Breast epithelium (tissue), 4 donors: ENCODE results near the gene RPS24. TPM values are rescaled to one million over a fixed set of nuclear protein-coding genes. Genes with fewer than 3 reads are reported as not detected.

Source experiments
- DNase-seq, 2 donors: peaks; one replicate each; pipeline ENCODE4 v3.0.0-alpha.2; 2019; ENCODE audit warnings: low spot score in 2 of 2
- H3K27ac ChIP-seq, 2 donors: fragments of 200-600 bp; sonication (generic) in 1 of 2; one replicate each; pipeline ENCODE4 v1.5.1; 2016 to 2019; ENCODE audit warnings: mild to moderate bottlenecking in 1 of 2
- H3K27me3 ChIP-seq, 2 donors: fragments of 200-600 bp; sonication (generic) in 1 of 2; one replicate each; pipeline versions ENCODE4 v1.5.1 to v1.6.0; 2017 to 2019; ENCODE audit warnings: control low read depth in 1 of 2, mild to moderate bottlenecking in 1 of 2
- H3K36me3 ChIP-seq: fragments of 200-600 bp; one replicate; pipeline ENCODE4 v1.5.1; 2019
- H3K4me1 ChIP-seq, 2 donors: fragments of 200-600 bp; sonication (generic); one replicate each; pipeline ENCODE4 v1.5.1; 2016 to 2019; ENCODE audit warnings: control low read depth in 1 of 2
- H3K4me3 ChIP-seq, 3 donors: fragments of 200-600 bp; sonication (generic); 1 replicate in 2 of 3; 2 replicates in 1 of 3; pipeline ENCODE4 v1.5.1; 2016 to 2019; ENCODE audit warnings: mild to moderate bottlenecking in 3 of 3, moderate library complexity in 2 of 3
- H3K9me3 ChIP-seq, 2 donors: fragments of 200-600 bp; sonication (generic) in 1 of 2; one replicate each; pipeline ENCODE4 v1.5.1; 2016 to 2019; ENCODE audit warnings: control low read depth in 1 of 2
- POLR2A ChIP-seq: fragments of 450-650 bp; IDR thresholded peaks from one replicate; pipeline ENCODE4 v1.6.1; 2016; ENCODE audit warnings: antibody characterized with exemption, mild to moderate bottlenecking, moderate library complexity
- POLR2AphosphoS5 ChIP-seq, 3 donors: sonication (generic); formaldehyde crosslinking; IDR thresholded peaks; one replicate each; pipeline ENCODE4 v1.6.1; 2017; ENCODE audit warnings: antibody characterized with exemption in 3 of 3
- intact Hi-C: fragments of 100-400 bp; cut with DNase I; formaldehyde crosslinking; loops from one replicate; pipeline ENCODE4 v1.15.1; 2023; ENCODE audit warnings: low total_unique reads
- total RNA-seq, 3 donors: library from RNA; depleted of rRNA; stranded (reverse); fragments of >200 nt; gene quantifications; one replicate each; pipeline ENCODE4 v1.1.0, GENCODE V29; 2016
- TF ChIP-seq, protein P1 (sequence below), 3 donors: fragments of 450-650 bp; IDR thresholded peaks; one replicate each; pipeline ENCODE4 v1.5.1; 2016 to 2017; ENCODE audit warnings: antibody characterized with exemption in 3 of 3, mild to moderate bottlenecking in 3 of 3, moderate library complexity in 3 of 3

Gene RPS24
- total RNA-seq, 3 donors from 2014 or later: 2,814 to 3,927 (median 3,251) TPM

DNA sequence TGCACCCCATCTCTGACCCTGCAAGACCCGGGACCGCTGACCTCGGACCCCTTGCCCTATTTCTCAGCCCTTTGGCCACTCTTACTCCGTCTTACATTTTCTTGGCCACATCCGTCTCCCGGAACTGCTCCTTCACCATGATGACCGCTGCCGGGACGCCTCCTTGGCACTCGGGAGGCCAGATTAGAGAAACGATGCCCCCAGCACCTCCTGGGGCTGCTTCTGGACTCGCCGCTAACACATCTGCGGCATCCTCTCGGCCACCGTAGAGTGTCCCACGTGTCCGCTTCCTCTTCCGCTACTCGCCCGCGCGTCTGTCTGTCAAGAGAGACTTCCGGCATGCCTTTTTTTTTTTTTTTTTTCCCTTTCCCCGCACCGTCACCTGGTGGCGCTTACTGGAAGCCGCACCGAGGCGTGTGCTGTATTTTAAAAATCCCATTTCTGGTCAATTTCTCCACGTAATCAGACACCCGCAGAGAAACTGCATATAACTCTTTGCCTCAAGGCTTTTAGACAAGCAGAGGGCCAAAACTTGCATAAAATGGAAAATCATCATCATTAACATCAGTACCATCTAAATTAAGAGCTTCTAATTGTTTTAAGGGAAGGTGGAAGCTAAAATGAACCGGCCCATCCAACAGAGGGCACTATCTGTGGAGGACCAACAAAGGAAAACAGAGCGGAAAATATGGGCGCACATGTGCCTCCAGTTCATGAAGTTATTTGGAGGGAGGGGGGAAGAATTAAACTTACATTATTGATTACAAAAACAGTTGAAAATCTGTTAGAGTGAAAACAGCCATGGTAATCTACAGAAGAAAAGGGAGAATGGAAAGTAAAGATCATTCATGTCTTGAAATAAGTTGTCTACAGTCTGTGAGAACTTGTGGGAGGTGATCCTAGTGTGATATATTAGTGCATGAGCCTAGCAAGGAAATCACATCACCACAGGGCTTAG lies 4.1 kb upstream of the RPS24 start, which contains the start of gene POLR3A:
Gene POLR3A, minus strand, starts transcription at position 247 of the 958 bp plus-strand sequence. Its CDS starts 108 bp downstream, at position 139.
- Histone ChIP-seq H3K4me3 (peak within 1 kb of the TSS; percentile 64 to 88 (median 87)), H3K4me1 (peaks cover 4 to 9% of the 10 kb centered on the region in 2 donors), H3K27me3 (no peaks in the 10 kb centered on the region), H3K27ac (peak within 1 kb of the TSS; percentile 74 to 78), H3K36me3 (no peaks in the 10 kb centered on the region), H3K9me3 (no peaks in the 10 kb centered on the region)
- TF ChIP-seq POLR2AphosphoS5 (IDR thresholded peaks at IDR 0.05) (peak; percentile 84 to 94 (median 91)), POLR2A (no peak)
- TF ChIP-seq, protein P1, sequence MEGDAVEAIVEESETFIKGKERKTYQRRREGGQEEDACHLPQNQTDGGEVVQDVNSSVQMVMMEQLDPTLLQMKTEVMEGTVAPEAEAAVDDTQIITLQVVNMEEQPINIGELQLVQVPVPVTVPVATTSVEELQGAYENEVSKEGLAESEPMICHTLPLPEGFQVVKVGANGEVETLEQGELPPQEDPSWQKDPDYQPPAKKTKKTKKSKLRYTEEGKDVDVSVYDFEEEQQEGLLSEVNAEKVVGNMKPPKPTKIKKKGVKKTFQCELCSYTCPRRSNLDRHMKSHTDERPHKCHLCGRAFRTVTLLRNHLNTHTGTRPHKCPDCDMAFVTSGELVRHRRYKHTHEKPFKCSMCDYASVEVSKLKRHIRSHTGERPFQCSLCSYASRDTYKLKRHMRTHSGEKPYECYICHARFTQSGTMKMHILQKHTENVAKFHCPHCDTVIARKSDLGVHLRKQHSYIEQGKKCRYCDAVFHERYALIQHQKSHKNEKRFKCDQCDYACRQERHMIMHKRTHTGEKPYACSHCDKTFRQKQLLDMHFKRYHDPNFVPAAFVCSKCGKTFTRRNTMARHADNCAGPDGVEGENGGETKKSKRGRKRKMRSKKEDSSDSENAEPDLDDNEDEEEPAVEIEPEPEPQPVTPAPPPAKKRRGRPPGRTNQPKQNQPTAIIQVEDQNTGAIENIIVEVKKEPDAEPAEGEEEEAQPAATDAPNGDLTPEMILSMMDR (IDR thresholded peaks at IDR 0.05): peak; percentile 66 to 98 (median 93)
- intact Hi-C loops: no loop called here
- peak; percentile 92 to 93 for DNase-seq

DNA sequence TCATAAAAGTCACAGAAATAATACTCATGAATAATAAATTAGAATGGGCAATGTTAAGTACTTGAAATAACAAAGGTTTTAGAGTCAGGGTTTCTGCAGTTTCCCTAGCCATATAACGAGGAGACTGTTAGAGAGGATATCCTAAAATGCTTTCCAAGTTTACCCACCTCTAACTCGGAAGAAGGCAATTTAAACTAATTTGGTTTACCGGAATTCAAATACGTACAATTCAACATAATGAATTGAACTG lies 351 bp upstream of the RPS24 start:
- Histone ChIP-seq H3K9me3 (no peaks in the 10 kb centered on the region), H3K27me3 (no peaks in the 10 kb centered on the region), H3K36me3 (no peaks in the 10 kb centered on the region), H3K27ac (peak overlapping the region; percentile 82 to 84), H3K4me3 (peak overlapping the region; percentile 72 to 91 (median 83)), H3K4me1 (peaks cover 0 to 9% of the 10 kb centered on the region in 2 donors)
- no peak for DNase-seq
- intact Hi-C loops: no loop called here
- TF ChIP-seq POLR2AphosphoS5 (IDR thresholded peaks at IDR 0.05): no peak
- TF ChIP-seq POLR2A: no peak
- TF ChIP-seq, protein P1 (IDR thresholded peaks at IDR 0.05): no peak

DNA sequence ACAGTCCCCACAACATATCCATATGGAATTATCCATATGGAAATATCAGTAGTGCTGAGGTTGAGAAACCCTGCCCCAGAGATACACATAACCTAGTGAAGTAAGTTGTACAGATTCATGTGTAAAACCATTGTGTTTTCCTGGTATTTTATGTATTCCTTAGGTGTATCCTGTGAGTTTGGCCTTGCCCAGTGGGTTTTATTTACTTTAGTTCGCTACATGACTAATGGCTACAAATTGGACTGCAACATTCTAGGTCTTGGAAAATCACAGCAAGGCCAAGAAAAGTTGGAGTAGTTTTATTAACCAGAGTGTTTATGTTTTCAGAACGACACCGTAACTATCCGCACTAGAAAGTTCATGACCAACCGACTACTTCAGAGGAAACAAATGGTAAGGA lies 1.4 kb downstream of the RPS24 start:
- peaks cover 0 to 6% of the 10 kb centered on the region in 2 donors for H3K4me1 ChIP-seq
- peaks cover 12% of the 10 kb centered on the region for H3K36me3 ChIP-seq
- peak overlapping the region; percentile 82 to 84 for H3K27ac ChIP-seq
- no peaks in the 10 kb centered on the region for H3K9me3 ChIP-seq
- H3K27me3 ChIP-seq: no peaks in the 10 kb centered on the region
- intact Hi-C loops: no loop called here
- TF ChIP-seq POLR2A: no peak
- TF ChIP-seq POLR2AphosphoS5 (IDR thresholded peaks at IDR 0.05): no peak
- TF ChIP-seq, protein P1 (IDR thresholded peaks at IDR 0.05): no peak
- peak overlapping the region; percentile 72 to 91 (median 83) for H3K4me3 ChIP-seq
- DNase-seq: no peak

DNA sequence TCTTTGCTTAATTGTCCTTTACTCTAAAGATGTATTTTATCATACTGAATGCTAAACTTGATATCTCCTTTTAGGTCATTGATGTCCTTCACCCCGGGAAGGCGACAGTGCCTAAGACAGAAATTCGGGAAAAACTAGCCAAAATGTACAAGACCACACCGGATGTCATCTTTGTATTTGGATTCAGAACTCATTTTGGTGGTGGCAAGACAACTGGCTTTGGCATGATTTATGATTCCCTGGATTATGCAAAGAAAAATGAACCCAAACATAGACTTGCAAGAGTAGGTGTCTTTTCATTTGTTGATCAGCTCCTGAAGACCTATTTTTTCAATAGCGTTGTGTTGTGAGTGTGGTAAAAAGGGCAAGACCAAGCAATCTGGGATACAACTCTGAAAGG lies 1.8 kb downstream of the RPS24 start:
- Histone ChIP-seq H3K36me3 (peaks cover 16% of the 10 kb centered on the region), H3K9me3 (no peaks in the 10 kb centered on the region), H3K4me1 (peaks cover 0 to 6% of the 10 kb centered on the region in 2 donors), H3K27me3 (no peaks in the 10 kb centered on the region), H3K4me3 (peak overlapping the region in 1 of 3 donors; percentile 91), H3K27ac (no peak overlapping the region)
- DNase-seq: no peak
- no peak for TF ChIP-seq POLR2AphosphoS5 (IDR thresholded peaks at IDR 0.05)
- TF ChIP-seq, protein P1 (IDR thresholded peaks at IDR 0.05): no peak
- TF ChIP-seq POLR2A: no peak
- intact Hi-C loops: no loop called here

DNA sequence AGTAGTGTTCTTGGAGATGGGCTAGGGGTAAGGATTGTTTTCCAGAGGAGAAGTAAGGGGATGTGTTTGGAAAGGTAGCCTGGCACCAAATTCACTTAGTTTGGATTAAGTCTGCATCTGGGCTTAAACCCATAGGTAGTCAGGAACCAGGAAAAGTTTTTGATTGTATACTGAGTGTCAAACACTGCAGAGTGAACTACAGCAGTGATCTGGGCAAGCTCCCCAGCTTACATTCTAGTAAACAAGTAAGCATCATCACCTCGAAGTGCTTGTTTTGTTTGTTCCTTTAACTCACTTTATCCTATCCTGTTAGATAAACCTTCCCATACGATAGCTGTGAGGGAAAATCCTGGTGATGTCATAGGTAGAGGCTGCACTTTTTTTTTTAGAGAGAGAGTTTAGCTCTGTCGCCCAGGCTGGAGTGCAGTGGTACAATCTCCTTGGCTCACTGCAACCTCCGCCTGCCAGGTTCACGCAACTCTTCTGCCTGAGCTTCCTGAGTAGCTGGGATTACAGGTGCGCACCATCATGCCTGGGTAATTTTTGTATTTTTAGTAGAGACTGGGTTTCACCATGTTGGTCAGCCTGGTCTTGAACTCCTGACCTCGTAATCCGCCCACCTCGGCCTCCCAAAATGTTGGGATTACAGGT lies 2.4 kb downstream of the RPS24 start:
- no peak for DNase-seq
- Histone ChIP-seq H3K27ac (peak overlapping the region in 1 of 2 donors; percentile 17), H3K36me3 (peaks cover 19% of the 10 kb centered on the region), H3K4me3 (peak overlapping the region in 1 of 3 donors; percentile 9), H3K9me3 (no peaks in the 10 kb centered on the region), H3K4me1 (peaks cover 0 to 6% of the 10 kb centered on the region in 2 donors), H3K27me3 (no peaks in the 10 kb centered on the region)
- no peak for TF ChIP-seq POLR2A
- no peak for TF ChIP-seq POLR2AphosphoS5 (IDR thresholded peaks at IDR 0.05)
- TF ChIP-seq, protein P1 (IDR thresholded peaks at IDR 0.05): no peak
- intact Hi-C loops: no loop called here
